Activated CD8-positive, alpha-beta T cell treated with anti-CD3 and anti-CD28 coated beads for 36 hours (primary cell): ENCODE data around the gene MINDY3. TPM values are rescaled to one million over a fixed set of nuclear protein-coding genes. Genes with fewer than 3 reads are reported as not detected.

ENCODE experiments used
- ATAC-seq: fragments of 200-7000 bp; cut with Tn5 transposase; one replicate; pipeline ENCODE4 v1.10.0; 2021; ENCODE audit warnings: mild to moderate bottlenecking, moderate library complexity
- CTCF ChIA-PET: fragments of 350-600 bp; sonication (Branson Sonifier 250); formaldehyde crosslinking; loops from one replicate; lab custom pipeline; 2021; ENCODE audit warnings: antibody characterized with exemption; lab: Charles Lee
- POLR2A ChIA-PET: fragments of 350-600 bp; sonication (Branson Sonifier 250); formaldehyde crosslinking; loops from one replicate; lab custom pipeline; 2021; ENCODE audit warnings: antibody characterized with exemption; lab: Charles Lee
- DNase-seq: peaks from one replicate; pipeline ENCODE4 v3.0.0-alpha.2; 2020
- H3K27ac Mint-ChIP-seq: one replicate; pipeline ENCODE4 v1.8.0; 2021; ENCODE audit warnings: mild to moderate bottlenecking, mixed read lengths
- H3K27me3 Mint-ChIP-seq: one replicate; pipeline ENCODE4 v1.8.0; 2021; ENCODE audit warnings: mixed read lengths
- H3K36me3 Mint-ChIP-seq: one replicate; pipeline ENCODE4 v1.8.0; 2021; ENCODE audit warnings: low read depth, mixed read lengths
- H3K4me1 Mint-ChIP-seq: one replicate; pipeline ENCODE4 v1.8.0; 2021; ENCODE audit warnings: low read depth, mixed read lengths
- H3K4me3 Mint-ChIP-seq: one replicate; pipeline ENCODE4 v1.8.0; 2021; ENCODE audit warnings: mild to moderate bottlenecking, moderate library complexity, mixed read lengths
- H3K9me3 Mint-ChIP-seq: one replicate; pipeline ENCODE4 v1.8.0; 2021; ENCODE audit warnings: mixed read lengths
- intact Hi-C: fragments of 100-400 bp; cut with micrococcal nuclease; formaldehyde crosslinking; loops from one replicate; pipeline ENCODE4 v1.10.0; 2022
- total RNA-seq, 2 experiments: library from RNA; stranded (reverse); gene quantifications; one replicate each; pipeline ENCODE4 v1.2.3, GENCODE V29; 2021
- TF ChIP-seq, protein P1 (sequence below): fragments of 200-600 bp; IDR thresholded peaks from one replicate; pipeline ENCODE4 v1.8.0; 2022; ENCODE audit warnings: antibody characterized with exemption, mild to moderate bottlenecking

The MINDY3 gene
- total RNA-seq, 2 experiments from 2014 or later: 12.0 to 14.6 TPM

- Mint-ChIP-seq H3K27ac (no peak overlapping the region), H3K36me3 (no peaks in the 10 kb centered on the region), H3K9me3 (no peaks in the 10 kb centered on the region), H3K4me3 (no peak overlapping the region), H3K27me3 (peaks cover 29% of the 10 kb centered on the region), H3K4me1 (no peaks in the 10 kb centered on the region)
- ChIA-PET CTCF (no interaction called here), POLR2A (no interaction called here)
- ATAC-seq: no peak
- intact Hi-C loops: no loop called here
- DNase-seq: no peak
- TF ChIP-seq, protein P1, sequence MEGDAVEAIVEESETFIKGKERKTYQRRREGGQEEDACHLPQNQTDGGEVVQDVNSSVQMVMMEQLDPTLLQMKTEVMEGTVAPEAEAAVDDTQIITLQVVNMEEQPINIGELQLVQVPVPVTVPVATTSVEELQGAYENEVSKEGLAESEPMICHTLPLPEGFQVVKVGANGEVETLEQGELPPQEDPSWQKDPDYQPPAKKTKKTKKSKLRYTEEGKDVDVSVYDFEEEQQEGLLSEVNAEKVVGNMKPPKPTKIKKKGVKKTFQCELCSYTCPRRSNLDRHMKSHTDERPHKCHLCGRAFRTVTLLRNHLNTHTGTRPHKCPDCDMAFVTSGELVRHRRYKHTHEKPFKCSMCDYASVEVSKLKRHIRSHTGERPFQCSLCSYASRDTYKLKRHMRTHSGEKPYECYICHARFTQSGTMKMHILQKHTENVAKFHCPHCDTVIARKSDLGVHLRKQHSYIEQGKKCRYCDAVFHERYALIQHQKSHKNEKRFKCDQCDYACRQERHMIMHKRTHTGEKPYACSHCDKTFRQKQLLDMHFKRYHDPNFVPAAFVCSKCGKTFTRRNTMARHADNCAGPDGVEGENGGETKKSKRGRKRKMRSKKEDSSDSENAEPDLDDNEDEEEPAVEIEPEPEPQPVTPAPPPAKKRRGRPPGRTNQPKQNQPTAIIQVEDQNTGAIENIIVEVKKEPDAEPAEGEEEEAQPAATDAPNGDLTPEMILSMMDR: no peak
Observed at GRCh38 chr10:15865304-15865703, 5.0 kb upstream of the MINDY3 start.

DNA sequence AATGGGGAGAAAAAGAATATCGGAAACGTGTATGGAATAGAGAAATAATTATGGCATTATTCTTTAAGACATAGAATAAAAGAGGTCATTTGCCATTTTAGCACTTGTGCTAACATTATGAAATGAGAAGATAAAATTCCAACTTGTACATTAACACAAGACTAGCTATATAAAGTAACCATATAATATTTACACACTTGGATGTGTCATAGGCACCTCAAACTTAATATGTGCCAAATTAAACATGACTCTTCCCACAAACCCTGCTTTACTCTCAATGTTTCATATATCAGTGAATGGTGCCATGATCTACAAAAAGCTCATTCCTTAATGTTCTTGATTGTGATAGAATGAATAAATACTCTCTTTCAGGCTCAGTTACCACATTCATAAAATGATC is 4.1 kb upstream of the MINDY3 start:
- ChIA-PET CTCF (no interaction called here), POLR2A (no interaction called here)
- Mint-ChIP-seq H3K4me1 (no peaks in the 10 kb centered on the region), H3K9me3 (no peaks in the 10 kb centered on the region), H3K36me3 (no peaks in the 10 kb centered on the region), H3K27ac (no peak overlapping the region), H3K4me3 (no peak overlapping the region), H3K27me3 (peaks cover 28% of the 10 kb centered on the region)
- ATAC-seq: no peak
- DNase-seq: no peak
- intact Hi-C loops: no loop called here
- TF ChIP-seq, protein P1: no peak

- Mint-ChIP-seq H3K4me3 (no peak overlapping the region), H3K4me1 (peaks cover 3% of the 10 kb centered on the region)
- no peak for ATAC-seq
Observed at GRCh38 chr10:15863733-15864132, 3.4 kb upstream of the MINDY3 start.

DNA sequence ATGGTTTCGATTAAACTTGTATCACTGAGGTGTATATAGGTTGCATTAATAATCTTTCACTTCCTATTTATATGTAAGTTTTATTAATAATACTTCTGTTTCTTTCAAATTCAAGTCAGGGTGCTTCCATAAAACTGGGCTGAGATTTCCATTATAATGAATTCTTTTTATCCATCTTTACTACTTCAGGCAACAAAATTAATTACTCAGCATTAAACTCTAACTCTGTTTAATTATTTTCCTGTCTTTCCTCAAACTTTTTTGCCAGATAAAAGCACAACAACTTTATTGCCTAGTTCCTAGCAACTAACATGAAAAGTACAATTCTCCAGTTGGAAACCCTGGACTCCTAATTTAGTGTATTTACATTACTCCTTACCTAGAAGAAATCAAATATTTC is 3.0 kb upstream of the MINDY3 start:
- intact Hi-C loops: no loop called here
- no peaks in the 10 kb centered on the region for H3K9me3 Mint-ChIP-seq
- no peak overlapping the region for H3K27ac Mint-ChIP-seq
- ChIA-PET POLR2A (no interaction called here), CTCF (no interaction called here)
- TF ChIP-seq, protein P1: no peak
- H3K27me3 Mint-ChIP-seq: peaks cover 25% of the 10 kb centered on the region
- no peak for ATAC-seq
- DNase-seq: no peak
- peaks cover 7% of the 10 kb centered on the region for H3K4me1 Mint-ChIP-seq
- H3K4me3 Mint-ChIP-seq: no peak overlapping the region
- H3K36me3 Mint-ChIP-seq: peaks cover 3% of the 10 kb centered on the region

More at GRCh38 chr10:15863733-15864132, 3.4 kb upstream of the MINDY3 start:
- intact Hi-C loops: no loop called here
- peaks cover 28% of the 10 kb centered on the region for H3K27me3 Mint-ChIP-seq
- TF ChIP-seq, protein P1: no peak
- DNase-seq: no peak
- no peak overlapping the region for H3K27ac Mint-ChIP-seq
- peaks cover 2% of the 10 kb centered on the region for H3K36me3 Mint-ChIP-seq
- no peaks in the 10 kb centered on the region for H3K9me3 Mint-ChIP-seq
- CTCF ChIA-PET: no interaction called here
- POLR2A ChIA-PET: no interaction called here

GRCh38 chr10:15860692-15861201 is 440 bp upstream of the MINDY3 start:
- Mint-ChIP-seq H3K27ac (peak overlapping the region; percentile 93), H3K4me1 (peaks cover 23% of the 10 kb centered on the region), H3K9me3 (no peaks in the 10 kb centered on the region), H3K36me3 (peaks cover 8% of the 10 kb centered on the region), H3K4me3 (peak overlapping the region; percentile 90), H3K27me3 (peaks cover 8% of the 10 kb centered on the region)
- intact Hi-C loops: no loop called here
- CTCF ChIA-PET: interaction anchor here (0.6 to 1.6 kb wide), 6 partner anchors 13 to 923 kb away, joined by 3 to 6 read pairs (median 3); no protein-coding TSS in a partner anchor
- POLR2A ChIA-PET: no interaction called here
- TF ChIP-seq, protein P1: no peak
- DNase-seq (no peak), ATAC-seq (no peak)
